ENCODE measurements around the gene VWF. TPM values are rescaled to one million over a fixed set of nuclear protein-coding genes. Genes with fewer than 3 reads are reported as not detected.

Gene VWF
- total and polyA plus RNA-seq, 11 donors = 125 to 503 (median 238) TPM

DNA sequence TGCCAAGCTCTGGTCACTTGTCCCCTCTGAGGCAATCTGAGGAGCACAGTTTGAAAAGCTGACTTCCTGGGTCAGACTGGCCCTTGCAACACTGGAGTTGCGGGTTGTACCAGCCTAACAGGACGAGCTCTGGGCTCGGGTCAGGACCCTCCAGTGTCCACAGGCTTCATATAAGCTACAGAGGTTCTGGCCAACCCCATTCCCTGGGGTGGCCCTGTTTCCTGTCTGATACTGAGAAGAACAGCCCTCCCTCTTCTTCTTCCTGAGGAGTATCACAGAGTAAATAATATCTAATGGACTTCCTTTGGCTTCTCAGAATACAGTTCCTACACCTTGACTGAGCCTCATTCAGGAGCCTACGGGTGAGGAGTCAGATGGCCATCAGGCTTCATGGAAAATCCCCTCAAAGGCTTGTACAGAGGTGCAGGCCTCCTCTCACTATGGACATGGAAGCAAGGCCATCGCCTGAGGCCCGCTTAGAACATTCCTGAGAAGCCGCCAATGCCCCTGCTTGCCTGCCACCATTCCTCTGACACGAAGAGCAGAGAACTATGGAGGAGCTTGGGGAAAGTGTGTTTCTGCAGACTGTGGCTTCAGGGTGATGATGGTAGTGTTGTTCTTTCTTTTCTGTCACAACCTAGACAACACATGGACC lies 150.9 kb downstream of the VWF start:
- no peaks in the 10 kb centered on the region for H3K9me3 ChIP-seq
- TF ChIP-seq, protein P1, sequence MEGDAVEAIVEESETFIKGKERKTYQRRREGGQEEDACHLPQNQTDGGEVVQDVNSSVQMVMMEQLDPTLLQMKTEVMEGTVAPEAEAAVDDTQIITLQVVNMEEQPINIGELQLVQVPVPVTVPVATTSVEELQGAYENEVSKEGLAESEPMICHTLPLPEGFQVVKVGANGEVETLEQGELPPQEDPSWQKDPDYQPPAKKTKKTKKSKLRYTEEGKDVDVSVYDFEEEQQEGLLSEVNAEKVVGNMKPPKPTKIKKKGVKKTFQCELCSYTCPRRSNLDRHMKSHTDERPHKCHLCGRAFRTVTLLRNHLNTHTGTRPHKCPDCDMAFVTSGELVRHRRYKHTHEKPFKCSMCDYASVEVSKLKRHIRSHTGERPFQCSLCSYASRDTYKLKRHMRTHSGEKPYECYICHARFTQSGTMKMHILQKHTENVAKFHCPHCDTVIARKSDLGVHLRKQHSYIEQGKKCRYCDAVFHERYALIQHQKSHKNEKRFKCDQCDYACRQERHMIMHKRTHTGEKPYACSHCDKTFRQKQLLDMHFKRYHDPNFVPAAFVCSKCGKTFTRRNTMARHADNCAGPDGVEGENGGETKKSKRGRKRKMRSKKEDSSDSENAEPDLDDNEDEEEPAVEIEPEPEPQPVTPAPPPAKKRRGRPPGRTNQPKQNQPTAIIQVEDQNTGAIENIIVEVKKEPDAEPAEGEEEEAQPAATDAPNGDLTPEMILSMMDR (IDR thresholded peaks at IDR 0.05) = no peak
- TF ChIP-seq POLR2A (IDR thresholded peaks at IDR 0.05) = no peak
- WGBS, 4 donors = 57 to 71% (median 66%) methylated on average over 7 to 8 of the region's 8 CpGs
- ATAC-seq (peak in 3 of 4 donors; percentile 37 to 65 (median 59)), DNase-seq (no peak)
- peaks cover 0 to 28% (median 8%) of the 10 kb centered on the region in 12 donors for H3K4me1 ChIP-seq
- H3K27me3 ChIP-seq = peaks cover 0 to under 1% (median 0%) of the 10 kb centered on the region in 9 donors
- H3K27ac ChIP-seq = no peak overlapping the region
- intact Hi-C loops (cut with DNase I) = no loop called here
- peaks cover 0 to 82% (median 35%) of the 10 kb centered on the region in 9 donors for H3K36me3 ChIP-seq
- no peak overlapping the region for H3K4me3 ChIP-seq

DNA sequence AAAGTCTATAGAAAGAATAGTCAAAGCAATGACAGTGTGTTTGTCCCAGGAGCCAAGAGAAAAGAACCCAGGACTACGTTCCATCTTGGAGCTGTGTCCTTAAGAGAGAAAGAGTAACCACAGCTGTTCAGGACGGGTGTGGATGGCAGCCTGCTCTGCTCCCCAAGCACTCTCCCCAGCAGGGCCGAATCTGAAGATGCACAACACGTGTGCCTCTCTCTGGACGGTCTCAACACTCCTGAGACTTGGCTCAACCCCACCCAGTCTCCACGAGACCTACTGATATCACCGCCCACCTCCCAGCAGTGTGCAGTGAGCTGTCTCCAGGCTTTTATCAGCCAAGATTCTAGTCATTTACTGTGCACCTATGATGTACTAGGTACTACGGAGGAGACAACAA lies 152.1 kb downstream of the VWF start:
- H3K36me3 ChIP-seq = peaks cover 0 to 88% (median 40%) of the 10 kb centered on the region in 9 donors
- H3K4me1 ChIP-seq = peaks cover 0 to 28% (median 8%) of the 10 kb centered on the region in 12 donors
- H3K4me3 ChIP-seq = no peak overlapping the region
- 46 to 74% (median 57%) methylated on average over 8 of the region's 8 CpGs for WGBS, 4 donors
- no peak for ATAC-seq
- intact Hi-C loops (cut with DNase I) = no loop called here
- H3K27me3 ChIP-seq = no peaks in the 10 kb centered on the region
- no peak overlapping the region for H3K27ac ChIP-seq
- no peak for TF ChIP-seq POLR2A (IDR thresholded peaks at IDR 0.05)
- TF ChIP-seq, protein P1 (IDR thresholded peaks at IDR 0.05) = no peak
- H3K9me3 ChIP-seq = no peaks in the 10 kb centered on the region
- no peak for DNase-seq

DNA sequence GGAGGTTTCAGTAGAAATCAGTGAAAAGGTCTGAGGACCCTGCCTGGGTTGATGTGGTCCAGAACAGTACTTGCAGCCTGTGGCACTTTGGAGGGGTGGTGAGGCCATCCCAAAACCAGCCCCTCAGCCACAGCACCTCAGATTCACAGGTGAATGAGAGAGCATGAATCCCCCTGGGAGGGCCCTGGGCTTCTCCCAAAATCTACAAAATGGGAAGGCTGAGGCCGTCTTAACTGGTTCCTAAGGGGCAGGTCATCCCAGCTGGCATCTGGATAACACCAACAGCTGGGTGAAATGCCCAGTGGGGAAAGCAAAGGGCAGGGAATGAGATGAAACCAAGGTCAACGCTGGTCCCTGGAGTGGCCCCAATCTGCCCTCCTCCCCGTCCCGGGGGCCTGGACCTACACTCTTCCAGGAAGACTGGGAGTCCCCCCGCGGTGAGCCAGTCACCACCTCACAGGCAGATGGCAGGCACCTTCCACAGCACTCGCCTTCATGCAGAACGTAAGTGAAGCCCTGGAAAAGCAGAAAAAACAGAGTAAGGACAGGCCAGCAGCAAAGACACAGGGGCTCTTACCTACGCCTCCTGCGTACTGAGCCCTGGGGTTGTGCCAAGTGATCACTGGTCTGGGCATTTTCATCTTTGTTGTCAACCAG lies 153.1 kb downstream of the VWF start:
- intact Hi-C loops (cut with DNase I) = no loop called here
- Histone ChIP-seq H3K27me3 (no peaks in the 10 kb centered on the region), H3K9me3 (no peaks in the 10 kb centered on the region), H3K4me3 (no peak overlapping the region), H3K4me1 (peaks cover 0 to 27% (median 5%) of the 10 kb centered on the region in 12 donors), H3K36me3 (peaks cover 0 to 89% (median 39%) of the 10 kb centered on the region in 9 donors), H3K27ac (no peak overlapping the region)
- TF ChIP-seq POLR2A (IDR thresholded peaks at IDR 0.05) = no peak
- TF ChIP-seq, protein P1 (IDR thresholded peaks at IDR 0.05) = no peak
- no peak for DNase-seq
- no peak for ATAC-seq
- WGBS, 4 donors = 83 to 89% (median 83%) methylated on average over 10 of the region's 10 CpGs

DNA sequence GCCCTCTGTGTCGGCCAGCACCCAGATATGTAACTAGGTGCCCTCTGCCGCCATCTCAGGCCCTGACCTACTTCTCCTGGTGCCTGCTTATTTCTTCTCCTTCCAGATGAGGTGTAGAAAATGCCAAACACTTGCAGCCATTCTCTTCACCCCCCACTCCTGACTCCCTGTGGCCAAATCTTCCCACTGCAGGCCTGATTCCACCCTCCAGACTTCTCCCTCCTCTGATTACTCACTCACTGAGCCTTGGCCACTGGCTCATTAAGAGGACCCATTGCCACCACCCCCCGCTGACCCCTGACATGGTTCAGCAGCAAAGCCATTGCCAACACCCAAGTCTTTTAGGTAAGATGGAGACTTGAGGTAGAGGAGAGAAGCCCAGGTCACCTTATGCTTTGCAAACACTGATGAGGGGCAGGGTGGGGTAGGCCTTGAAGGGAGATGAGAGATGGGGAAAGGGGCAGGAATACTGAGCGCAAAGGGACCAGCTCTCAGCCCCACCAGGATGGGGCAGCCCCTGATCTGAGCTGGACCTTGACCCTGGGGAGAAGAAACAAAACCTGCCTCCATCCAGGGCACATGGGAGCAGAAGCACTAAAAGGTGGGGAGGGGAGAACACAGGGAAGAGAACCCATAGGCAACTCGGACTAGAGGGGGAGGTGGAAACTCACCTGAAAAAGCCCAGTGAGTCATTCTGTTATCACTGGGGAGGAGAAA lies 154.3 kb downstream of the VWF start:
- no peak overlapping the region for H3K4me3 ChIP-seq
- no peak overlapping the region for H3K27ac ChIP-seq
- no peaks in the 10 kb centered on the region for H3K9me3 ChIP-seq
- ATAC-seq = no peak
- peaks cover 0 to 85% (median 31%) of the 10 kb centered on the region in 9 donors for H3K36me3 ChIP-seq
- intact Hi-C loops (cut with DNase I) = no loop called here
- WGBS, 4 donors = 96 to 99% (median 97%) methylated on average over 5 of the region's 5 CpGs
- H3K4me1 ChIP-seq = peaks cover 0 to 19% (median 7%) of the 10 kb centered on the region in 12 donors
- peaks cover 0 to 7% (median 0%) of the 10 kb centered on the region in 9 donors for H3K27me3 ChIP-seq
- TF ChIP-seq POLR2A (IDR thresholded peaks at IDR 0.05) = no peak
- TF ChIP-seq, protein P1 (IDR thresholded peaks at IDR 0.05) = no peak
- DNase-seq = no peak

Data from heart left ventricle (tissue), 16 donors.